H9 (cell line): Measurements from ENCODE around the gene ANXA3. TPM values are rescaled to one million over a fixed set of nuclear protein-coding genes. Genes with fewer than 3 reads are reported as not detected.
A peak's percentile ranks its signal among the peaks of the same experiment; 100 is the strongest.

Source experiments
- DNase-seq: peaks from one replicate; pipeline ENCODE4 v3.0.0-alpha.2; 2017
- H2AFZ ChIP-seq: one replicate; pipeline ENCODE4 v1.6.1; 2013; ENCODE audit warnings: mild to moderate bottlenecking, low read length, control low read depth, moderate library complexity
- H2AK5ac ChIP-seq: 2 replicates; pipeline ENCODE4 v1.6.1; 2013; ENCODE audit warnings: low read length, control low read depth, mixed read lengths; ENCODE audit not compliant: insufficient read length
- H2BK120ac ChIP-seq: one replicate; pipeline ENCODE4 v1.6.1; 2013; ENCODE audit warnings: low read depth, mild to moderate bottlenecking, low read length, control low read depth, inconsistent platforms; ENCODE audit not compliant: poor library complexity, severe bottlenecking
- H2BK12ac ChIP-seq: 2 replicates; pipeline ENCODE4 v1.6.1; 2013; ENCODE audit warnings: low read length, control low read depth, mixed read lengths, low read depth; ENCODE audit not compliant: insufficient read length
- H2BK15ac ChIP-seq: 2 replicates; pipeline ENCODE4 v1.6.1; 2013; ENCODE audit warnings: low read depth, low read length, control low read depth
- H2BK20ac ChIP-seq: one replicate; pipeline ENCODE4 v1.6.1; 2013; ENCODE audit warnings: low read depth, mild to moderate bottlenecking, low read length, control low read depth, inconsistent platforms; ENCODE audit not compliant: poor library complexity, severe bottlenecking
- H2BK5ac ChIP-seq: 2 replicates; pipeline ENCODE4 v1.6.1; 2013; ENCODE audit warnings: low read length, control low read depth, mixed read lengths; ENCODE audit not compliant: insufficient read length
- H3K14ac ChIP-seq: 2 replicates; pipeline ENCODE4 v1.6.1; 2013; ENCODE audit warnings: low read length, control low read depth; ENCODE audit not compliant: insufficient read depth
- H3K18ac ChIP-seq: 2 replicates; pipeline ENCODE4 v1.6.1; 2013; ENCODE audit warnings: low read depth, mild to moderate bottlenecking, mixed read lengths, low read length, control low read depth; ENCODE audit not compliant: insufficient read length
- H3K23ac ChIP-seq: 2 replicates; pipeline ENCODE4 v1.6.1; 2013; ENCODE audit warnings: low read length, control low read depth, mixed read lengths, low read depth; ENCODE audit not compliant: insufficient read length
- H3K23me2 ChIP-seq: 2 replicates; pipeline ENCODE4 v1.6.1; 2013; ENCODE audit warnings: low read depth, mild to moderate bottlenecking, mixed read lengths, low read length, control low read depth; ENCODE audit not compliant: insufficient read length, poor library complexity, severe bottlenecking
- H3K27ac ChIP-seq: 2 replicates; pipeline ENCODE4 v1.5.1; 2013; ENCODE audit warnings: low read length, control low read depth, mixed read lengths, low read depth; ENCODE audit not compliant: insufficient read length
- H3K27me3 ChIP-seq: 2 replicates; pipeline ENCODE4 v1.6.1; 2013; ENCODE audit warnings: low read length, control low read depth, inconsistent platforms; ENCODE audit not compliant: insufficient read depth
- H3K4ac ChIP-seq: 2 replicates; pipeline ENCODE4 v1.6.1; 2013; ENCODE audit warnings: low read depth, mild to moderate bottlenecking, control low read depth, inconsistent platforms, low read length, moderate library complexity
- H3K4me1 ChIP-seq: 2 replicates; pipeline ENCODE4 v1.6.1; 2013; ENCODE audit warnings: low read length, control low read depth, inconsistent platforms; ENCODE audit not compliant: insufficient read depth
- H3K4me2 ChIP-seq: 2 replicates; pipeline ENCODE4 v1.6.1; 2013; ENCODE audit warnings: low read length, control low read depth, mixed read lengths; ENCODE audit not compliant: insufficient read length, insufficient read depth
- H3K56ac ChIP-seq: 2 replicates; pipeline ENCODE4 v1.6.1; 2013; ENCODE audit warnings: low read depth, mild to moderate bottlenecking, mixed read lengths, low read length, control low read depth; ENCODE audit not compliant: insufficient read length
- H3K79me1 ChIP-seq: 2 replicates; pipeline ENCODE4 v1.6.1; 2013; ENCODE audit warnings: low read depth, mild to moderate bottlenecking, moderate library complexity, low read length, control low read depth, inconsistent platforms; ENCODE audit not compliant: insufficient read depth, poor library complexity, severe bottlenecking
- H3K79me2 ChIP-seq: 2 replicates; pipeline ENCODE4 v1.6.1; 2013; ENCODE audit warnings: low read length, control low read depth, inconsistent platforms; ENCODE audit not compliant: insufficient read depth
- H3K9ac ChIP-seq: 2 replicates; pipeline ENCODE4 v1.6.1; 2013; ENCODE audit warnings: low read length, control low read depth, mixed read lengths; ENCODE audit not compliant: insufficient read length; ENCODE audit errors: extremely low read depth
- H3K9me3 ChIP-seq: one replicate; pipeline ENCODE4 v1.6.1; 2013; ENCODE audit warnings: low read depth, low read length, inconsistent platforms; ENCODE audit not compliant: control insufficient read depth
- H3T11ph ChIP-seq: one replicate; pipeline ENCODE4 v1.6.1; 2013; ENCODE audit warnings: mild to moderate bottlenecking, low read length, control low read depth, inconsistent platforms
- H4K20me1 ChIP-seq: one replicate; pipeline ENCODE4 v1.6.1; 2013; ENCODE audit not compliant: control insufficient read depth, insufficient read length, insufficient read depth
- H4K5ac ChIP-seq: 2 replicates; pipeline ENCODE4 v1.6.1; 2013; ENCODE audit warnings: low read depth, mild to moderate bottlenecking, mixed read lengths, low read length, control low read depth; ENCODE audit not compliant: insufficient read length
- H4K8ac ChIP-seq: replicated peaks from 2 replicates; pipeline ENCODE4 v1.6.1; 2013; ENCODE audit warnings: low read length, control low read depth, mixed read lengths, low read depth; ENCODE audit not compliant: insufficient read length
- H4K91ac ChIP-seq: 2 replicates; pipeline ENCODE4 v1.6.1; 2013; ENCODE audit warnings: low read depth, mild to moderate bottlenecking, moderate library complexity, mixed read lengths, low read length, control low read depth; ENCODE audit not compliant: insufficient read length
- H3K27ac Mint-ChIP-seq, 3 experiments: 2 replicates in 2 of 3; 3 replicates in 1 of 3; pipeline ENCODE4 v1.8.0; 2020 to 2021; ENCODE audit warnings: mixed read lengths in 3 of 3, mild to moderate bottlenecking in 1 of 3, moderate library complexity in 1 of 3
- H3K27me3 Mint-ChIP-seq: 2 replicates; pipeline ENCODE4 v1.8.0; 2021; ENCODE audit warnings: low read depth, mild to moderate bottlenecking, moderate library complexity, mixed read lengths
- H3K36me3 Mint-ChIP-seq, 3 experiments: 2 replicates in 2 of 3; 3 replicates in 1 of 3; pipeline ENCODE4 v1.8.0; 2020 to 2021; ENCODE audit warnings: low read depth in 3 of 3, mixed read lengths in 3 of 3; ENCODE audit not compliant: insufficient read depth in 1 of 3
- H3K4me1 Mint-ChIP-seq, 2 experiments: 2 replicates each; pipeline ENCODE4 v1.8.0; 2020; ENCODE audit warnings: mixed read lengths in 2 of 2
- H3K4me3 Mint-ChIP-seq, 2 experiments: 2 replicates in 1 of 2; 3 replicates in 1 of 2; pipeline ENCODE4 v1.8.0; 2020 to 2021; ENCODE audit warnings: mild to moderate bottlenecking in 2 of 2, mixed read lengths in 2 of 2, moderate library complexity in 1 of 2
- H3K9me3 Mint-ChIP-seq, 2 experiments: 2 replicates in 1 of 2; 3 replicates in 1 of 2; pipeline ENCODE4 v1.8.0; 2020; ENCODE audit warnings: mild to moderate bottlenecking in 2 of 2, mixed read lengths in 2 of 2, moderate library complexity in 1 of 2
- CTCF ChIP-seq: fragments of 200-600 bp; sonication (generic); conservative IDR thresholded peaks from 3 replicates; pipeline ENCODE4 v1.8.0; 2021; ENCODE audit warnings: antibody characterized with exemption, mild to moderate bottlenecking
- WGBS: extraction: QIAGEN DNeasy Blood & Tissue Kit; methylation state at CpG from one replicate; pipeline ENCODE4 v1.1.7; 2013; ENCODE audit warnings: missing lambda C conversion rate, low lambda C conversion rate, mixed read lengths; ENCODE audit not compliant: insufficient read length; ENCODE audit errors: extremely low coverage; 5-methylcytosine and 5-hydroxymethylcytosine counted together
- total RNA-seq: library from RNA; stranded (reverse); gene quantifications from 2 replicates; pipeline ENCODE4 v1.2.1, GENCODE V29; 2021

The ANXA3 gene
- total RNA-seq, 1 experiment from 2014 or later, result 20.6 TPM

- Mint-ChIP-seq H3K4me1 (peaks cover 5 to 9% of the 10 kb centered on the region in 2 experiments), H3K27me3 (no peaks in the 10 kb centered on the region), H3K4me3 (no peak overlapping the region), H3K27ac (no peak overlapping the region), H3K9me3 (no peaks in the 10 kb centered on the region), H3K36me3 (no peaks in the 10 kb centered on the region)
- Histone ChIP-seq H3K9ac (no peak overlapping the region), H2AK5ac (no peak overlapping the region), H2BK12ac (no peak overlapping the region), H2BK5ac (no peak overlapping the region), H4K5ac (no peak overlapping the region), H3K56ac (no peak overlapping the region), H3K9me3 (no peaks in the 10 kb centered on the region), H3K23me2 (no peaks in the 10 kb centered on the region), H3K14ac (no peak overlapping the region), H3K79me2 (no peaks in the 10 kb centered on the region; the same call in 1 of the 2 replicates), H3T11ph (no peak overlapping the region), H4K20me1 (no peaks in the 10 kb centered on the region), H3K27me3 (no peaks in the 10 kb centered on the region), H3K4me2 (no peak overlapping the region), H3K79me1 (no peaks in the 10 kb centered on the region), H3K18ac (no peak overlapping the region), H2AFZ (peak overlapping the region; percentile 24), H2BK120ac (no peak overlapping the region), H3K4ac (no peak overlapping the region), H4K8ac (no peak overlapping the region), H2BK20ac (no peak overlapping the region), H3K27ac (no peak overlapping the region), H3K4me1 (no peaks in the 10 kb centered on the region), H2BK15ac (no peak overlapping the region), H3K23ac (no peak overlapping the region), H4K91ac (no peak overlapping the region)
- no peak for DNase-seq
- 83% methylated on average over 1 of the region's 7 CpGs for WGBS
- no peak for TF ChIP-seq CTCF
These were observed 72.5 kb downstream of the ANXA3 start for GRCh38 chr4:78624048-78624447.
